ENCODE measurements around the gene MYO15B. TPM values are rescaled to one million over a fixed set of nuclear protein-coding genes. Genes with fewer than 3 reads are reported as not detected.

MYO15B gene
- total RNA-seq, 1 experiment from 2014 or later = 58.4 TPM

- Mint-ChIP-seq H3K9me3 (ENCODE audit: low read depth, unreplicated experiment) (no peaks in the 10 kb centered on the region), H3K27me3 (ENCODE audit: unreplicated experiment) (no peaks in the 10 kb centered on the region), H3K36me3 (ENCODE audit: insufficient read depth, unreplicated experiment) (peaks cover 11% of the 10 kb centered on the region), H3K27ac (ENCODE audit: unreplicated experiment) (no peak overlapping the region), H3K4me3 (ENCODE audit: low read depth, unreplicated experiment) (no peak overlapping the region), H3K4me1 (ENCODE audit: low read depth, unreplicated experiment) (peaks cover 9% of the 10 kb centered on the region)
- DNase-seq = no peak
- no peak for TF ChIP-seq CTCF (IDR thresholded peaks at IDR 0.05; ENCODE audit: unreplicated experiment)
- intact Hi-C loops (cut with micrococcal nuclease; ENCODE audit: unreplicated experiment) = no loop called here
- no TSS peak for BruUV-seq (replicated peaks)
- CTCF ChIA-PET = no interaction called here
Observed at GRCh38 chr17:75664099-75664549, 76.5 kb downstream of the MYO15B start.

- no peak for TF ChIP-seq CTCF (IDR thresholded peaks at IDR 0.05; ENCODE audit: unreplicated experiment)
- no peak overlapping the region for H3K4me3 Mint-ChIP-seq (ENCODE audit: low read depth, unreplicated experiment)
- H3K36me3 Mint-ChIP-seq (ENCODE audit: insufficient read depth, unreplicated experiment) = peaks cover 11% of the 10 kb centered on the region
Observed at GRCh38 chr17:75665981-75666380, 78.4 kb downstream of the MYO15B start.

GRCh38 chr17:75666959-75667790 lies 79.6 kb downstream of the MYO15B start, which contains the start of the genes RECQL5 and SAP30BP:
RECQL5 (minus strand) TSS chr17:75667154; CDS start chr17:75666557, 597 bp downstream.
SAP30BP (plus strand) TSS chr17:75667338; CDS start chr17:75667373, 35 bp downstream.
- Mint-ChIP-seq H3K4me3 (ENCODE audit: low read depth, unreplicated experiment) (no peak within 1 kb of the TSS), H3K27me3 (ENCODE audit: unreplicated experiment) (no peaks in the 10 kb centered on the region), H3K27ac (ENCODE audit: unreplicated experiment) (peak within 1 kb of the TSS; percentile 80), H3K4me1 (ENCODE audit: low read depth, unreplicated experiment) (peaks cover 9% of the 10 kb centered on the region), H3K36me3 (ENCODE audit: insufficient read depth, unreplicated experiment) (peaks cover 19% of the 10 kb centered on the region), H3K9me3 (ENCODE audit: low read depth, unreplicated experiment) (no peaks in the 10 kb centered on the region)
- CTCF ChIA-PET = interaction anchor here (1.0 to 1.3 kb wide), 3 partner anchors 10 to 66 kb away, joined by 3 to 12 read pairs (median 7); partner anchors contain the start of gene SMIM5
- TF ChIP-seq CTCF (IDR thresholded peaks at IDR 0.05; ENCODE audit: unreplicated experiment) = no peak
- intact Hi-C loops (cut with micrococcal nuclease; ENCODE audit: unreplicated experiment) = no loop called here
- BruUV-seq (replicated peaks) = TSS peak; percentile 77
- DNase-seq = peak; percentile 97

More at GRCh38 chr17:75665981-75666380, 78.4 kb downstream of the MYO15B start:
- BruUV-seq (replicated peaks) = no TSS peak
- no peak overlapping the region for H3K27ac Mint-ChIP-seq (ENCODE audit: unreplicated experiment)
- DNase-seq = no peak
- H3K9me3 Mint-ChIP-seq (ENCODE audit: low read depth, unreplicated experiment) = no peaks in the 10 kb centered on the region
- intact Hi-C loops (cut with micrococcal nuclease; ENCODE audit: unreplicated experiment) = no loop called here
- CTCF ChIA-PET = interaction anchor here (1.0 to 1.3 kb wide), 3 partner anchors 9 to 65 kb away, joined by 3 to 12 read pairs (median 7); partner anchors contain the start of gene SMIM5
- H3K4me1 Mint-ChIP-seq (ENCODE audit: low read depth, unreplicated experiment) = peaks cover 9% of the 10 kb centered on the region
- H3K27me3 Mint-ChIP-seq (ENCODE audit: unreplicated experiment) = no peaks in the 10 kb centered on the region

- CTCF ChIA-PET = no interaction called here
- BruUV-seq (replicated peaks) = no TSS peak
Observed at GRCh38 chr17:75667825-75668224, 80.2 kb downstream of the MYO15B start.

More at GRCh38 chr17:75667825-75668224, 80.2 kb downstream of the MYO15B start:
- no peak overlapping the region for H3K4me3 Mint-ChIP-seq (ENCODE audit: low read depth, unreplicated experiment)
- no peak for TF ChIP-seq CTCF (IDR thresholded peaks at IDR 0.05; ENCODE audit: unreplicated experiment)
- no peak for DNase-seq
- peaks cover 9% of the 10 kb centered on the region for H3K4me1 Mint-ChIP-seq (ENCODE audit: low read depth, unreplicated experiment)
- H3K27me3 Mint-ChIP-seq (ENCODE audit: unreplicated experiment) = no peaks in the 10 kb centered on the region
- H3K27ac Mint-ChIP-seq (ENCODE audit: unreplicated experiment) = no peak overlapping the region
- intact Hi-C loops (cut with micrococcal nuclease; ENCODE audit: unreplicated experiment) = no loop called here
- no peaks in the 10 kb centered on the region for H3K9me3 Mint-ChIP-seq (ENCODE audit: low read depth, unreplicated experiment)
- peaks cover 20% of the 10 kb centered on the region for H3K36me3 Mint-ChIP-seq (ENCODE audit: insufficient read depth, unreplicated experiment)

All from Calu3 (cell line).